ENCODE results near the gene BTNL8. TPM values are rescaled to one million over a fixed set of nuclear protein-coding genes. Genes with fewer than 3 reads are reported as not detected.

The BTNL8 gene
- total RNA-seq, 2 donors from 2014 or later: not detected

DNA sequence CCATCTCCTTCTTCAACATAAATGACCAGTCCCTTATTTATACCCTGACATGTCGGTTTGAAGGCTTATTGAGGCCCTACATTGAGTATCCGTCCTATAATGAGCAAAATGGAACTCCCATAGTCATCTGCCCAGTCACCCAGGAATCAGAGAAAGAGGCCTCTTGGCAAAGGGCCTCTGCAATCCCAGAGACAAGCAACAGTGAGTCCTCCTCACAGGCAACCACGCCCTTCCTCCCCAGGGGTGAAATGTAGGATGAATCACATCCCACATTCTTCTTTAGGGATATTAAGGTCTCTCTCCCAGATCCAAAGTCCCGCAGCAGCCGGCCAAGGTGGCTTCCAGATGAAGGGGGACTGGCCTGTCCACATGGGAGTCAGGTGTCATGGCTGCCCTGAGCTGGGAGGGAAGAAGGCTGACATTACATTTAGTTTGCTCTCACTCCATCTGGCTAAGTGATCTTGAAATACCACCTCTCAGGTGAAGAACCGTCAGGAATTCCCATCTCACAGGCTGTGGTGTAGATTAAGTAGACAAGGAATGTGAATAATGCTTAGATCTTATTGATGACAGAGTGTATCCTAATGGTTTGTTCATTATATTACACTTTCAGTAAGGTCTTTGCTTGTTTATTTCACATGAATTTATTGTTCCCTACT, 51.5 kb downstream of the BTNL8 start:
- 71 to 100% methylated on average over 1 to 5 of the region's 6 CpGs for WGBS, 2 experiments (ENCODE audit: insufficient coverage in 1 of 2, insufficient read length in 1 of 2)
- no peak overlapping the region for H3K27ac ChIP-seq (ENCODE audit: low read depth, low read length)
- DNase-seq: no peak
- H3K27ac Mint-ChIP-seq: no peak overlapping the region
- no peaks in the 10 kb centered on the region for H3K9me3 Mint-ChIP-seq
- H3K9me3 ChIP-seq (ENCODE audit: control insufficient read depth, low read length): no peaks in the 10 kb centered on the region
- no peaks in the 10 kb centered on the region for H3K36me3 ChIP-seq (ENCODE audit: control insufficient read depth, insufficient read depth, low read length)
- no peaks in the 10 kb centered on the region for H3K36me3 Mint-ChIP-seq (ENCODE audit: low read depth)
- TF ChIP-seq, protein P1, sequence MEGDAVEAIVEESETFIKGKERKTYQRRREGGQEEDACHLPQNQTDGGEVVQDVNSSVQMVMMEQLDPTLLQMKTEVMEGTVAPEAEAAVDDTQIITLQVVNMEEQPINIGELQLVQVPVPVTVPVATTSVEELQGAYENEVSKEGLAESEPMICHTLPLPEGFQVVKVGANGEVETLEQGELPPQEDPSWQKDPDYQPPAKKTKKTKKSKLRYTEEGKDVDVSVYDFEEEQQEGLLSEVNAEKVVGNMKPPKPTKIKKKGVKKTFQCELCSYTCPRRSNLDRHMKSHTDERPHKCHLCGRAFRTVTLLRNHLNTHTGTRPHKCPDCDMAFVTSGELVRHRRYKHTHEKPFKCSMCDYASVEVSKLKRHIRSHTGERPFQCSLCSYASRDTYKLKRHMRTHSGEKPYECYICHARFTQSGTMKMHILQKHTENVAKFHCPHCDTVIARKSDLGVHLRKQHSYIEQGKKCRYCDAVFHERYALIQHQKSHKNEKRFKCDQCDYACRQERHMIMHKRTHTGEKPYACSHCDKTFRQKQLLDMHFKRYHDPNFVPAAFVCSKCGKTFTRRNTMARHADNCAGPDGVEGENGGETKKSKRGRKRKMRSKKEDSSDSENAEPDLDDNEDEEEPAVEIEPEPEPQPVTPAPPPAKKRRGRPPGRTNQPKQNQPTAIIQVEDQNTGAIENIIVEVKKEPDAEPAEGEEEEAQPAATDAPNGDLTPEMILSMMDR (conservative IDR thresholded peaks at IDR 0.05): no peak
- no peak overlapping the region for H3K9ac ChIP-seq (ENCODE audit: extremely low read depth, low read length, poor library complexity, severe bottlenecking)
- no peaks in the 10 kb centered on the region for H3K27me3 ChIP-seq (ENCODE audit: control insufficient read depth, insufficient read depth, low read length, poor library complexity, severe bottlenecking)
- no peaks in the 10 kb centered on the region for H3K4me1 Mint-ChIP-seq
- H3K4me1 ChIP-seq (ENCODE audit: control insufficient read depth, insufficient read depth, low read length): no peaks in the 10 kb centered on the region
- peaks cover 3% of the 10 kb centered on the region for H3K27me3 Mint-ChIP-seq (ENCODE audit: insufficient read depth)
- no peak overlapping the region for H3K4me3 Mint-ChIP-seq
- H3K4me3 ChIP-seq (ENCODE audit: low read length): no peak overlapping the region

DNA sequence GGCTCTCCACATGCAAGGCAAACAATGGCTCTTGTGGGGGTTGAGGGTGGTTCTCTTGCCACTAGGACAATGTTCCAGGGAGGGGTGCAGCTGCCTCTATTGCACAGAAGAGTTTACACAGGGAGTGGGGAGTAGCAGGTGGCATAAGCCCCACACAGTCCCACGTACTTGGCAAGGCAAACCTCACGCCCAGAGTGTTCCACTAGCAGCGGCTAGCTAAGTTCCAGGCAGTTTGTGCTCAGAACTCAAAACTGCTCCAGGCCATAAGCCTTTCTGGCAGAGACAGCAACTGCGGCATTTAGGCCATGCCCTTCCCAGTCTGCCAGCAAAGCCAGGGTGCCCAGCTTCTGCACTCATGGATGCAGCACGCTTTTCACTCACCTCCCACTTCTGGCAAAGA, 60.7 kb downstream of the BTNL8 start:
- Mint-ChIP-seq H3K4me1 (peaks cover 8% of the 10 kb centered on the region), H3K4me3 (no peak overlapping the region), H3K27ac (no peak overlapping the region), H3K9me3 (no peaks in the 10 kb centered on the region), H3K27me3 (ENCODE audit: insufficient read depth) (no peaks in the 10 kb centered on the region), H3K36me3 (ENCODE audit: low read depth) (no peaks in the 10 kb centered on the region)
- Histone ChIP-seq H3K4me1 (ENCODE audit: control insufficient read depth, insufficient read depth, low read length) (no peaks in the 10 kb centered on the region), H3K4me3 (ENCODE audit: low read length) (no peak overlapping the region), H3K9ac (ENCODE audit: extremely low read depth, low read length, poor library complexity, severe bottlenecking) (no peak overlapping the region), H3K27me3 (ENCODE audit: control insufficient read depth, insufficient read depth, low read length, poor library complexity, severe bottlenecking) (no peaks in the 10 kb centered on the region), H3K27ac (ENCODE audit: low read depth, low read length) (no peak overlapping the region), H3K9me3 (ENCODE audit: control insufficient read depth, low read length) (no peaks in the 10 kb centered on the region), H3K36me3 (ENCODE audit: control insufficient read depth, insufficient read depth, low read length) (no peaks in the 10 kb centered on the region)
- TF ChIP-seq, protein P1 (conservative IDR thresholded peaks at IDR 0.05): no peak
- no peak for DNase-seq
- 83 to 91% methylated on average over 4 to 5 of the region's 5 CpGs for WGBS, 2 experiments (ENCODE audit: insufficient coverage in 1 of 2, insufficient read length in 1 of 2)

DNA sequence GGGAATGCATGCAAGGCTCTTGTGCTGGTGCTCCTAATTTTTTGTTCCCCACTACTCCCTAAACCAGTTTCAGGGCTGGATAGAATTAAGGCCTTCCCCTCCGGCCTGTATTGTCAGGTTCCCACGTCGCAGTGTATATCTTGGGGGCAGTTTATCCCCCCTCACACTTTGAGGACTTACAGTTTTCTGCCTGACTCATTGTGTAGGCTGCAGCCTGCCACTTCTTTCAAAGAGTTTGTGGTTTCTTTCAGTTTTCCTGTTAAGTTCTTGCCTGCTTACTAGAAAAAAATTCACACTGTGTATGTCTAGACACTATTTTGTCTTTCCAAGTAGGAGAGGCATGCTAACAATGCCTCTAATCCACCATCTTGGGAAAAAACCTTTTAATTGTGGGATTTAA, 61.2 kb downstream of the BTNL8 start:
- Histone ChIP-seq H3K27ac (ENCODE audit: low read depth, low read length) (no peak overlapping the region), H3K27me3 (ENCODE audit: control insufficient read depth, insufficient read depth, low read length, poor library complexity, severe bottlenecking) (no peaks in the 10 kb centered on the region), H3K9ac (ENCODE audit: extremely low read depth, low read length, poor library complexity, severe bottlenecking) (no peak overlapping the region), H3K9me3 (ENCODE audit: control insufficient read depth, low read length) (no peaks in the 10 kb centered on the region), H3K36me3 (ENCODE audit: control insufficient read depth, insufficient read depth, low read length) (no peaks in the 10 kb centered on the region), H3K4me3 (ENCODE audit: low read length) (no peak overlapping the region), H3K4me1 (ENCODE audit: control insufficient read depth, insufficient read depth, low read length) (no peaks in the 10 kb centered on the region)
- no peak overlapping the region for H3K27ac Mint-ChIP-seq
- TF ChIP-seq, protein P1 (conservative IDR thresholded peaks at IDR 0.05): no peak
- no peak overlapping the region for H3K4me3 Mint-ChIP-seq
- H3K4me1 Mint-ChIP-seq: peaks cover 8% of the 10 kb centered on the region
- WGBS, 2 experiments (ENCODE audit: insufficient coverage in 1 of 2, insufficient read length in 1 of 2): 62% methylated on average over 3 of the region's 3 CpGs; no CpG with 5 or more reads in 1 of the 2 experiments
- no peak for DNase-seq
- no peaks in the 10 kb centered on the region for H3K36me3 Mint-ChIP-seq (ENCODE audit: low read depth)
- no peaks in the 10 kb centered on the region for H3K27me3 Mint-ChIP-seq (ENCODE audit: insufficient read depth)
- no peaks in the 10 kb centered on the region for H3K9me3 Mint-ChIP-seq
